Measurements from ENCODE around the gene TAF11L7. TPM values are rescaled to one million over a fixed set of nuclear protein-coding genes. Genes with fewer than 3 reads are reported as not detected.
"Not testable (repeated sequence)": the region's sequence is repeated elsewhere in the genome, so short reads cannot be mapped to it uniquely, and the experiment has no call there.

TAF11L7 gene
- total and polyA plus RNA-seq, 8 donors, result not detected

DNA sequence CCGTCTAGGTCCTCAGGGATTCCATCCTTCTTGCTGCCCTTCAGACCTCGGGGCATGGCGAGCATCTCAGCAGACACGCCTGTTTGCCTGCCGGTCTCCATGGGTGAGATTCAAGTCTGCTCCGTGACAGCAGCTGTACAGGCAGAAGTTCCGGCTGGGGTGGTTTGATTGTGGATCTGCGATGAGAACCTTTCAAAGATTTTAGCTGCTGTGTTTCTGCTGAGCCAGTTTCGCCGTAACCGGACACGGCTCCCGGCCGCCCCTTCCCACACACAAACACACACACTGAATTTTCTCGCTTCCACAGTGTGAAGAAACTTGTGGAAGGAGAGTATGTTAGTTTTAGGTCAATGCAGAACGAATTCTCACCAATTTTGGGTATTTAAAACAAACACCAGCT lies 5.3 kb upstream of the TAF11L7 start, which contains the start of gene TAF11L8:
Gene TAF11L8, minus strand, starts transcription at position 101 of the 400 bp plus-strand sequence.
- DNase-seq; H3K9me3 ChIP-seq; H3K27me3 ChIP-seq; H3K4me1 ChIP-seq; H3K27ac ChIP-seq; intact Hi-C loops (cut with DNase I; ENCODE audit: low total_unique reads); H3K36me3 ChIP-seq; H3K4me3 ChIP-seq: not testable (repeated sequence)
- WGBS, 5 donors, result no CpG with 5 or more reads among the region's 16 CpGs

Small RNA genes lying within 50 kb of the gene (small RNA-seq; reads per million reads assigned to genes)
- gene AC233724.3, result 0 reads per million in 4 donors
- gene AC233724.6, result 0 reads per million in 4 donors
- gene AC233724.7, result 0 reads per million in 4 donors

Other genes starting within 250 kb of the TAF11L7 start
- gene TAF11L2, start 87.5 kb downstream of the TAF11L7 start, total RNA-seq, result not detected
- not detected for gene TAF11L2, start 87.5 kb downstream of the TAF11L7 start, polyA plus RNA-seq
- gene TAF11L3, start 67.4 kb downstream of the TAF11L7 start, total RNA-seq, result not detected
- not detected for gene TAF11L3, start 67.4 kb downstream of the TAF11L7 start, polyA plus RNA-seq
- not detected for gene TAF11L4, start 64.0 kb downstream of the TAF11L7 start, total RNA-seq
- gene TAF11L4, start 64.0 kb downstream of the TAF11L7 start, polyA plus RNA-seq, result not detected
- gene TAF11L5, start 60.5 kb downstream of the TAF11L7 start, total RNA-seq, result not detected
- not detected for gene TAF11L5, start 60.5 kb downstream of the TAF11L7 start, polyA plus RNA-seq
- gene TAF11L6, start 57.1 kb downstream of the TAF11L7 start, total RNA-seq, result not detected
- not detected for gene TAF11L6, start 57.1 kb downstream of the TAF11L7 start, polyA plus RNA-seq
- not detected for gene TAF11L8, start 5.2 kb upstream of the TAF11L7 start, total RNA-seq
- gene TAF11L8, start 5.2 kb upstream of the TAF11L7 start, polyA plus RNA-seq, result not detected
- not detected for gene TAF11L9, start 8.6 kb upstream of the TAF11L7 start, total RNA-seq
- gene TAF11L9, start 8.6 kb upstream of the TAF11L7 start, polyA plus RNA-seq, result not detected
- not detected for gene TAF11L10, start 12.1 kb upstream of the TAF11L7 start, total RNA-seq
- not detected for gene TAF11L10, start 12.1 kb upstream of the TAF11L7 start, polyA plus RNA-seq
- gene TAF11L11, start 18.4 kb upstream of the TAF11L7 start, total RNA-seq, result not detected
- not detected for gene TAF11L11, start 18.4 kb upstream of the TAF11L7 start, polyA plus RNA-seq
- not detected for gene TAF11L12, start 24.6 kb upstream of the TAF11L7 start, total RNA-seq
- gene TAF11L12, start 24.6 kb upstream of the TAF11L7 start, polyA plus RNA-seq, result not detected
- not detected for gene TAF11L13, start 46.3 kb upstream of the TAF11L7 start, total RNA-seq
- not detected for gene TAF11L13, start 46.3 kb upstream of the TAF11L7 start, polyA plus RNA-seq
- not detected for gene TAF11L14, start 48.7 kb upstream of the TAF11L7 start, total RNA-seq
- not detected for gene TAF11L14, start 48.7 kb upstream of the TAF11L7 start, polyA plus RNA-seq

Measured in stomach (tissue), 9 donors.